CD4-positive, CD25-positive, alpha-beta regulatory T cell (primary cell): ENCODE results near the gene RTN4RL1. TPM values are rescaled to one million over a fixed set of nuclear protein-coding genes. Genes with fewer than 3 reads are reported as not detected.

Experiments
- ATAC-seq, 2 donors: fragments of 150-1000 bp; cut with Tn5 transposase; one replicate each; pipeline ENCODE4 v1.10.0; 2021; ENCODE audit warnings: low read depth in 2 of 2, moderate number of reproducible peaks in 2 of 2, moderate library complexity in 1 of 2
- DNase-seq, 3 donors: peaks; one replicate each; pipeline versions ENCODE4 v3.0.0 to v3.0.0-alpha.2; 2012 to 2022; ENCODE audit warnings: mixed read lengths in 1 of 3
- H3K27ac ChIP-seq: one replicate; pipeline ENCODE4 v1.7.0; 2013; ENCODE audit warnings: mild to moderate bottlenecking, low read length; ENCODE audit not compliant: insufficient read depth, poor library complexity, severe bottlenecking
- H3K27me3 ChIP-seq: one replicate; pipeline ENCODE4 v1.7.0; 2013; ENCODE audit warnings: low read length; ENCODE audit not compliant: control insufficient read depth, insufficient read depth
- H3K36me3 ChIP-seq: one replicate; pipeline ENCODE4 v1.7.0; 2013; ENCODE audit warnings: mild to moderate bottlenecking, low read length, moderate library complexity; ENCODE audit not compliant: control insufficient read depth, insufficient read depth
- H3K4me1 ChIP-seq: 2 replicates; pipeline ENCODE4 v1.7.0; 2013; ENCODE audit warnings: mild to moderate bottlenecking, low read length; ENCODE audit not compliant: insufficient read depth, control insufficient read depth, poor library complexity, severe bottlenecking
- H3K4me3 ChIP-seq: one replicate; pipeline ENCODE4 v1.7.0; 2013; ENCODE audit warnings: low read depth, mild to moderate bottlenecking, low read length, moderate library complexity
- H3K9me3 ChIP-seq, 2 experiments: 1 replicate in 1 of 2; 2 replicates in 1 of 2; pipeline ENCODE4 v1.7.0; 2013; ENCODE audit warnings: low read length in 2 of 2, mild to moderate bottlenecking in 1 of 2, moderate library complexity in 1 of 2; ENCODE audit not compliant: control insufficient read depth in 2 of 2
- H3K27ac Mint-ChIP-seq, 3 donors: one replicate each; pipeline ENCODE4 v1.8.0; 2020 to 2022; ENCODE audit warnings: mild to moderate bottlenecking in 3 of 3, mixed read lengths in 3 of 3, moderate library complexity in 2 of 3
- H3K27me3 Mint-ChIP-seq: one replicate; pipeline ENCODE4 v1.8.0; 2022; ENCODE audit warnings: mild to moderate bottlenecking, mixed read lengths
- H3K36me3 Mint-ChIP-seq: one replicate; pipeline ENCODE4 v1.8.0; 2020; ENCODE audit warnings: mixed read lengths
- H3K4me1 Mint-ChIP-seq, 4 donors: one replicate each; pipeline ENCODE4 v1.8.0; 2020 to 2022; ENCODE audit warnings: mixed read lengths in 4 of 4, mild to moderate bottlenecking in 1 of 4
- H3K4me3 Mint-ChIP-seq, 4 donors: one replicate each; pipeline ENCODE4 v1.8.0; 2020 to 2022; ENCODE audit warnings: mild to moderate bottlenecking in 4 of 4, mixed read lengths in 4 of 4, moderate library complexity in 3 of 4
- H3K9me3 Mint-ChIP-seq, 7 donors: one replicate each; pipeline ENCODE4 v1.8.0; 2020 to 2022; ENCODE audit warnings: mixed read lengths in 7 of 7, mild to moderate bottlenecking in 3 of 7, moderate library complexity in 2 of 7
- polyA plus RNA-seq, 4 donors: library from polyadenylated mRNA; unstranded; fragments of 300-500 nt; fragmentation: Illumina TruSeq; gene quantifications; one replicate each; pipeline ENCODE4 v1.2.3, GENCODE V29; 2021
- total RNA-seq: library from RNA; stranded (reverse); gene quantifications from one replicate; pipeline ENCODE4 v1.2.3, GENCODE V29; 2022

Gene RTN4RL1
- total and polyA plus RNA-seq, 5 donors from 2014 or later = 0.14 to 0.35 (median 0.28) TPM; not detected in 2

GRCh38 chr17:2057760-2058585 lies 32.8 kb upstream of the RTN4RL1 start:
- peaks cover 0 to 23% (median 11%) of the 10 kb centered on the region in 4 donors for H3K4me1 Mint-ChIP-seq
- peak overlapping the region in 2 of 4 donors; percentile 33 to 54 for H3K4me3 Mint-ChIP-seq
- Histone ChIP-seq H3K27me3 (no peaks in the 10 kb centered on the region), H3K36me3 (peaks cover 5% of the 10 kb centered on the region), H3K27ac (no peak overlapping the region), H3K9me3 (no peaks in the 10 kb centered on the region), H3K4me1 (peaks cover 57% of the 10 kb centered on the region), H3K4me3 (no peak overlapping the region)
- H3K36me3 Mint-ChIP-seq = peaks cover 22% of the 10 kb centered on the region
- DNase-seq = peak in 1 of 3 donors; percentile 30
- no peak overlapping the region for H3K27ac Mint-ChIP-seq
- H3K27me3 Mint-ChIP-seq = peaks cover 39% of the 10 kb centered on the region
- no peak for ATAC-seq
- H3K9me3 Mint-ChIP-seq = peaks cover 0 to 1% (median 0%) of the 10 kb centered on the region in 7 donors

DNA sequence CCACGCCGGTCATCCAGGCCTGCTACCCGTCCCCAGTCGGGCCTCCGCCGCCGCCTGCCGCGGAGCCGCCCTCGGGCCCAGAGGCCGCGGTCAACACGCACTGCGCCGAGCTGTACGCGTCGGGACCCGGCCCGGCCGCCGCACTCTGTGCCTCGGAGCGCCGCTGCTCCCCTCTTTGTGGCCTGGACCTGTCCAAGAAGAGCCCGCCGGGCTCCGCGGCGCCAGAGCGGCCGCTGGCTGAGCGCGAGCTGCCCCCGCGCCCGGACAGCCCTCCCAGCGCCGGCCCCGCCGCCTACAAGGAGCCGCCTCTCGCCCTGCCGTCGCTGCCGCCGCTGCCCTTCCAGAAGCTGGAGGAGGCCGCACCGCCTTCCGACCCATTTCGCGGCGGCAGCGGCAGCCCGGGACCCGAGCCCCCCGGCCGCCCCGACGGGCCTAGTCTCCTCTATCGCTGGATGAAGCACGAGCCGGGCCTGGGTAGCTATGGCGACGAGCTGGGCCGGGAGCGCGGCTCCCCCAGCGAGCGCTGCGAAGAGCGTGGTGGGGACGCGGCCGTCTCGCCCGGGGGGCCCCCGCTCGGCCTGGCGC lies 32.1 kb upstream of the RTN4RL1 start:
- Histone ChIP-seq H3K27me3 (no peaks in the 10 kb centered on the region), H3K4me3 (no peak overlapping the region), H3K36me3 (peaks cover 2% of the 10 kb centered on the region), H3K4me1 (peaks cover 60% of the 10 kb centered on the region), H3K27ac (no peak overlapping the region), H3K9me3 (no peaks in the 10 kb centered on the region)
- no peak overlapping the region for H3K4me3 Mint-ChIP-seq
- DNase-seq (peak in 1 of 3 donors; percentile 13), ATAC-seq (no peak)
- peaks cover 0 to 1% (median 0%) of the 10 kb centered on the region in 7 donors for H3K9me3 Mint-ChIP-seq
- peaks cover 0 to 24% (median 12%) of the 10 kb centered on the region in 4 donors for H3K4me1 Mint-ChIP-seq
- H3K27me3 Mint-ChIP-seq = peaks cover 33% of the 10 kb centered on the region
- H3K27ac Mint-ChIP-seq = no peak overlapping the region
- peaks cover 15% of the 10 kb centered on the region for H3K36me3 Mint-ChIP-seq

GRCh38 chr17:2056206-2057174 lies 31.4 kb upstream of the RTN4RL1 start:
- ATAC-seq = peak in 1 of 2 donors; percentile 16
- no peak overlapping the region for H3K4me3 ChIP-seq
- H3K4me1 Mint-ChIP-seq = peaks cover 0 to 31% (median 18%) of the 10 kb centered on the region in 4 donors

GRCh38 chr17:2055292-2056205 lies 30.4 kb upstream of the RTN4RL1 start:
- no peaks in the 10 kb centered on the region for H3K27me3 ChIP-seq
- no peaks in the 10 kb centered on the region for H3K9me3 ChIP-seq
- no peak overlapping the region for H3K4me3 ChIP-seq
- H3K4me3 Mint-ChIP-seq = peak overlapping the region in 1 of 4 donors; percentile 88
- no peak overlapping the region for H3K27ac ChIP-seq
- peaks cover 36% of the 10 kb centered on the region for H3K27me3 Mint-ChIP-seq
- H3K4me1 Mint-ChIP-seq = peaks cover 0 to 31% (median 18%) of the 10 kb centered on the region in 4 donors
- H3K4me1 ChIP-seq = peaks cover 76% of the 10 kb centered on the region
- H3K36me3 Mint-ChIP-seq = peaks cover 5% of the 10 kb centered on the region
- peaks cover under 1% of the 10 kb centered on the region for H3K36me3 ChIP-seq
- DNase-seq (peak in 2 of 3 donors; percentile 19 to 46), ATAC-seq (no peak)
- peaks cover 0 to 1% (median 0%) of the 10 kb centered on the region in 7 donors for H3K9me3 Mint-ChIP-seq
- H3K27ac Mint-ChIP-seq = no peak overlapping the region

More at GRCh38 chr17:2056206-2057174, 31.4 kb upstream of the RTN4RL1 start:
- H3K36me3 Mint-ChIP-seq = peaks cover 8% of the 10 kb centered on the region
- H3K9me3 Mint-ChIP-seq = peaks cover 0 to 1% (median 0%) of the 10 kb centered on the region in 7 donors
- H3K4me3 Mint-ChIP-seq = peak overlapping the region; percentile 72 to 91 (median 77)
- Histone ChIP-seq H3K36me3 (peaks cover 2% of the 10 kb centered on the region), H3K27me3 (no peaks in the 10 kb centered on the region), H3K27ac (peak overlapping the region; percentile 5), H3K4me1 (peaks cover 67% of the 10 kb centered on the region), H3K9me3 (no peaks in the 10 kb centered on the region)
- peaks cover 40% of the 10 kb centered on the region for H3K27me3 Mint-ChIP-seq
- H3K27ac Mint-ChIP-seq = peak overlapping the region in 1 of 3 donors; percentile 32
- DNase-seq = peak in 2 of 3 donors; percentile 68 to 73

- H3K36me3 Mint-ChIP-seq = no peaks in the 10 kb centered on the region
- no peaks in the 10 kb centered on the region for H3K36me3 ChIP-seq
- H3K27ac Mint-ChIP-seq = peak within 1 kb of the TSS; percentile 26 to 67 (median 49)
- H3K4me1 Mint-ChIP-seq = peaks cover 0 to 30% (median 15%) of the 10 kb centered on the region in 4 donors
- DNase-seq (peak; percentile 56 to 80 (median 76)), ATAC-seq (peak; percentile 67)
- peaks cover 29% of the 10 kb centered on the region for H3K27me3 Mint-ChIP-seq
- peak within 1 kb of the TSS; percentile 51 for H3K4me3 ChIP-seq
- peak within 1 kb of the TSS; percentile 79 to 92 (median 85) for H3K4me3 Mint-ChIP-seq
- H3K9me3 Mint-ChIP-seq = peaks cover 0 to 1% (median 0%) of the 10 kb centered on the region in 7 donors
- H3K27me3 ChIP-seq = no peaks in the 10 kb centered on the region
- peak within 1 kb of the TSS; percentile 61 for H3K27ac ChIP-seq
- H3K4me1 ChIP-seq = peaks cover 81% of the 10 kb centered on the region
- H3K9me3 ChIP-seq = no peaks in the 10 kb centered on the region
These were observed 29.6 kb upstream of the RTN4RL1 start, which contains the start of gene HIC1 for GRCh38 chr17:2054512-2055291. Gene HIC1, plus strand, starts transcription at chr17:2055103. Its CDS starts 1,588 bp downstream, at chr17:2056691.

GRCh38 chr17:2054262-2054511 lies 29.1 kb upstream of the RTN4RL1 start:
- Mint-ChIP-seq H3K36me3 (no peaks in the 10 kb centered on the region), H3K4me1 (peaks cover 0 to 28% (median 16%) of the 10 kb centered on the region in 4 donors), H3K4me3 (peak overlapping the region; percentile 79 to 92 (median 85)), H3K27me3 (peaks cover 24% of the 10 kb centered on the region), H3K9me3 (peaks cover 0 to 1% (median 0%) of the 10 kb centered on the region in 7 donors), H3K27ac (peak overlapping the region; percentile 26 to 67 (median 49))
- H3K9me3 ChIP-seq = no peaks in the 10 kb centered on the region
- peak overlapping the region; percentile 51 for H3K4me3 ChIP-seq
- H3K27me3 ChIP-seq = no peaks in the 10 kb centered on the region
- DNase-seq = no peak
- H3K27ac ChIP-seq = peak overlapping the region; percentile 61
- H3K4me1 ChIP-seq = peaks cover 86% of the 10 kb centered on the region
- H3K36me3 ChIP-seq = no peaks in the 10 kb centered on the region
- ATAC-seq = no peak
